HepG2 (cell line): ENCODE measurements around the gene WDR93. TPM values are rescaled to one million over a fixed set of nuclear protein-coding genes. Genes with fewer than 3 reads are reported as not detected.
A peak's percentile ranks its signal among the peaks of the same experiment; 100 is the strongest.

Experiments used
- FOXK1 ChIP-seq: sonication (generic); formaldehyde crosslinking; IDR thresholded peaks from 2 replicates; pipeline ENCODE4 v1.4.0; 2020; ENCODE audit warnings: low read depth, missing genetic modification reagents, borderline replicate concordance
- MIXL1 ChIP-seq: IDR thresholded peaks from 2 replicates; pipeline ENCODE4 v1.6.1; 2016
- POGZ ChIP-seq: sonication (generic); formaldehyde crosslinking; IDR thresholded peaks from 2 replicates; pipeline ENCODE4 v1.4.0; 2020; ENCODE audit warnings: mild to moderate bottlenecking, missing genetic modification reagents
- PPARG ChIP-seq: conservative IDR thresholded peaks from 2 replicates; pipeline ENCODE4 v1.6.1; 2016; ENCODE audit warnings: missing biosample characterization, missing genetic modification reagents
- PRMT3 ChIP-seq: sonication (generic); formaldehyde crosslinking; IDR thresholded peaks from 2 replicates; pipeline ENCODE4 v1.8.1; 2022; ENCODE audit warnings: low read depth, mild to moderate bottlenecking, moderate library complexity, missing genetic modification reagents, borderline replicate concordance
- RAD21 ChIP-seq: fragments of 450-650 bp; formaldehyde crosslinking; IDR thresholded peaks from 2 replicates; pipeline ENCODE4 v1.5.0; 2020; ENCODE audit warnings: mild to moderate bottlenecking
- SMYD3 ChIP-seq: sonication (generic); formaldehyde crosslinking; IDR thresholded peaks from 2 replicates; pipeline ENCODE4 v1.8.1; 2023; ENCODE audit warnings: mild to moderate bottlenecking, missing genetic modification reagents
- ZBTB38 ChIP-seq: sonication (generic); formaldehyde crosslinking; IDR thresholded peaks from 2 replicates; pipeline ENCODE4 v1.5.1; 2020; ENCODE audit warnings: mild to moderate bottlenecking, missing genetic modification reagents
- ZKSCAN5 ChIP-seq: sonication (generic); formaldehyde crosslinking; IDR thresholded peaks from 2 replicates; pipeline ENCODE4 v1.5.1; 2020; ENCODE audit warnings: mild to moderate bottlenecking, missing genetic modification reagents
- ZNF256 ChIP-seq: sonication (generic); formaldehyde crosslinking; conservative IDR thresholded peaks from 2 replicates; pipeline ENCODE4 v1.4.0; 2020; ENCODE audit warnings: missing genetic modification reagents
- ZNF326 ChIP-seq: sonication (generic); formaldehyde crosslinking; IDR thresholded peaks from 2 replicates; pipeline ENCODE4 v1.4.0; 2020; ENCODE audit warnings: missing genetic modification reagents, borderline replicate concordance
- ZNF333 ChIP-seq: sonication (generic); formaldehyde crosslinking; IDR thresholded peaks from 2 replicates; pipeline ENCODE4 v1.4.0; 2020; ENCODE audit warnings: mild to moderate bottlenecking, missing genetic modification reagents, borderline replicate concordance
- ZNF557 ChIP-seq: sonication (generic); formaldehyde crosslinking; IDR thresholded peaks from 2 replicates; pipeline ENCODE4 v1.4.0; 2020; ENCODE audit warnings: missing genetic modification reagents
- ZNF589 ChIP-seq: sonication (generic); formaldehyde crosslinking; conservative IDR thresholded peaks from 2 replicates; pipeline ENCODE4 v1.8.0; 2022; ENCODE audit warnings: mild to moderate bottlenecking, moderate library complexity, missing genetic modification reagents
- polyA plus RNA-seq, 8 experiments: library from polyadenylated mRNA; depleted of rRNA in 3 of 8; stranded (reverse) in 7 of 8; unstranded in 1 of 8; fragments of >200 nt; fragmentation: Illumina TruSeq in 4 of 8; extraction: Trizol in 4 of 8; gene quantifications; 2 replicates each; pipeline versions ENCODE4 v1.2.1 to v1.2.3, GENCODE V29; 2011 to 2016; ENCODE audit warnings: low read depth in 4 of 8, missing spikeins in 1 of 8, mixed read lengths in 1 of 8; ENCODE audit not compliant: insufficient read depth in 1 of 8
- total RNA-seq, 5 experiments: library from RNA; depleted of rRNA; stranded (reverse); fragments of >200 nt; fragmentation: Illumina TruSeq; extraction: Trizol; gene quantifications; 2 replicates each; pipeline ENCODE4 v1.2.3, GENCODE V29; 2016; ENCODE audit warnings: low read depth in 1 of 5
- TF ChIP-seq, protein P1 (sequence below): sonication (generic); formaldehyde crosslinking; IDR thresholded peaks from 2 replicates; pipeline ENCODE4 v1.4.0; 2020; ENCODE audit warnings: missing genetic modification reagents, borderline replicate concordance
- TF ChIP-seq, protein P2 (sequence below): sonication (generic); formaldehyde crosslinking; IDR thresholded peaks from 2 replicates; pipeline ENCODE4 v1.9.0; 2021; ENCODE audit warnings: missing genetic modification reagents, borderline replicate concordance
- TF ChIP-seq, protein P3 (sequence below): fragments of 450-650 bp; IDR thresholded peaks from 2 replicates; pipeline ENCODE4 v1.6.1; 2016
- TF ChIP-seq, protein P4 (sequence below): sonication (generic); formaldehyde crosslinking; IDR thresholded peaks from 2 replicates; pipeline ENCODE4 v1.4.0; 2020; ENCODE audit warnings: mild to moderate bottlenecking, missing genetic modification reagents

WDR93 gene
- total and polyA plus RNA-seq, 2 of the 13 experiments (the other 11 are each of a cell fraction or from before 2014, with no cell fraction given): 0.07 TPM; not detected in 1

DNA sequence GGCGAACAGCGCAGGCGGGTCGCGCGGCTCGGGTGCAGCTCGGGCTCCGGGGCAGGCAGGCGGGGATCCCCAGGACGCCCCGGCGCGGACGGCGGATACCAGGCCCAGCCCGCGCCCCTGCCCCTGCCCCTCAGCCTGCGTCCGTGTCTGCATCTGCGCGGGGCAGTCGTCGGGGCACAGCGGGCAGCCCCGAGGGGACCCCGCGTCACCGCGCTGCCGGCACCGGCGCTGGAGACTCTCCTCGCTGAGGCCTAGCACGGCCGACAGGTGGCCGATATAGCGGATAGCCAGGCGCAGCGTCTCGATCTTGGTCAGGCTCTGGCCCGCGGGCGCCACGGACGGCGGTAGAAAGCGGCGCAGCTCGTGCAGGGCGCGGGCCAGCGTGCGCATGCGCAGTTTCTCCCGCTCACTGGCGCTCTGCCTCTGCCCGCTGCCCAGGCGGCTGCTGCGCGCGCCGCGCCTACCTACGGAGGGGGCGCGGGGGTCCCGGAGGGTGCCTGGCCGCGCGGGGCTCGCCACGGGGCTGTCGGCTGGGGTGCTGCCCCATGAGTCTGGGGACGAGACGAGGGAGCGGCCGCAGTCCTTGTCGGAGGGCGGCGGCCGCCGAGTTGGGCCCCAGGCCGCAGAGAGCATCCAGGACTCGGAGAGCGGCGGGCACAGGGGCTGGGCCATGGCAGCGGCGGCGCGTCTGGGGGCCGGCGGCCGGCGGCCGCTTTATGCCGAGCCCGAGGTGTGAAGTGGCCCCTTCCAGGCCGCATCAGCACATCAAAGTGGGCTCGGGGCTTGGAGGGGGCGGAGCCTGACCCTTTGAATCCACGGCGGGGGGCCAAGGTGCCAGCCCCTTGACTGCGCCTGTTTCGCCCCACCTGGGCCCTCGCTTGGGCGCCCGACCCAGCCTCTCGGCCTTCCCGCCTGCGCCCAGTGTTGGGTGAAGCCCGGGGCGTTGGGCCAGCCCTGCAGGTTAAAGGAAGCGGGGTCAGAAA is 60.2 kb downstream of the WDR93 start, which contains the start of gene MESP1 (continued):
- TF ChIP-seq ZNF557 (CRISPR knock-in tag) (no peak), ZKSCAN5 (CRISPR knock-in tag) (no peak), SMYD3 (CRISPR knock-in tag) (no peak), PRMT3 (CRISPR knock-in tag) (no peak; the same call in 1 of the 2 replicates), ZNF326 (no peak), ZNF589 (0 out of 2 replicates have a peak, but pooled peaks have one; percentile 38), ZNF256 (no peak), FOXK1 (no peak), RAD21 (peak; percentile 88), POGZ (CRISPR knock-in tag) (0 out of 2 replicates have a peak, but pooled peaks have one; percentile 22), ZBTB38 (CRISPR knock-in tag) (peak; percentile 81), MIXL1 (CRISPR knock-in tag) (0 out of 2 replicates have a peak, but pooled peaks have one; percentile 38), PPARG (CRISPR knock-in tag) (no peak), ZNF333 (CRISPR knock-in tag) (no peak)
- TF ChIP-seq, protein P1, sequence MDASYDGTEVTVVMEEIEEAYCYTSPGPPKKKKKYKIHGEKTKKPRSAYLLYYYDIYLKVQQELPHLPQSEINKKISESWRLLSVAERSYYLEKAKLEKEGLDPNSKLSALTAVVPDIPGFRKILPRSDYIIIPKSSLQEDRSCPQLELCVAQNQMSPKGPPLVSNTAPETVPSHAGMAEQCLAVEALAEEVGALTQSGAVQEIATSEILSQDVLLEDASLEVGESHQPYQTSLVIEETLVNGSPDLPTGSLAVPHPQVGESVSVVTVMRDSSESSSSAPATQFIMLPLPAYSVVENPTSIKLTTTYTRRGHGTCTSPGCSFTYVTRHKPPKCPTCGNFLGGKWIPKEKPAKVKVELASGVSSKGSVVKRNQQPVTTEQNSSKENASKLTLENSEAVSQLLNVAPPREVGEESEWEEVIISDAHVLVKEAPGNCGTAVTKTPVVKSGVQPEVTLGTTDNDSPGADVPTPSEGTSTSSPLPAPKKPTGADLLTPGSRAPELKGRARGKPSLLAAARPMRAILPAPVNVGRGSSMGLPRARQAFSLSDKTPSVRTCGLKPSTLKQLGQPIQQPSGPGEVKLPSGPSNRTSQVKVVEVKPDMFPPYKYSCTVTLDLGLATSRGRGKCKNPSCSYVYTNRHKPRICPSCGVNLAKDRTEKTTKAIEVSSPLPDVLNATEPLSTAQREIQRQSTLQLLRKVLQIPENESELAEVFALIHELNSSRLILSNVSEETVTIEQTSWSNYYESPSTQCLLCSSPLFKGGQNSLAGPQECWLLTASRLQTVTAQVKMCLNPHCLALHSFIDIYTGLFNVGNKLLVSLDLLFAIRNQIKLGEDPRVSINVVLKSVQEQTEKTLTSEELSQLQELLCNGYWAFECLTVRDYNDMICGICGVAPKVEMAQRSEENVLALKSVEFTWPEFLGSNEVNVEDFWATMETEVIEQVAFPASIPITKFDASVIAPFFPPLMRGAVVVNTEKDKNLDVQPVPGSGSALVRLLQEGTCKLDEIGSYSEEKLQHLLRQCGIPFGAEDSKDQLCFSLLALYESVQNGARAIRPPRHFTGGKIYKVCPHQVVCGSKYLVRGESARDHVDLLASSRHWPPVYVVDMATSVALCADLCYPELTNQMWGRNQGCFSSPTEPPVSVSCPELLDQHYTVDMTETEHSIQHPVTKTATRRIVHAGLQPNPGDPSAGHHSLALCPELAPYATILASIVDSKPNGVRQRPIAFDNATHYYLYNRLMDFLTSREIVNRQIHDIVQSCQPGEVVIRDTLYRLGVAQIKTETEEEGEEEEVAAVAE: no peak
- TF ChIP-seq, protein P2, sequence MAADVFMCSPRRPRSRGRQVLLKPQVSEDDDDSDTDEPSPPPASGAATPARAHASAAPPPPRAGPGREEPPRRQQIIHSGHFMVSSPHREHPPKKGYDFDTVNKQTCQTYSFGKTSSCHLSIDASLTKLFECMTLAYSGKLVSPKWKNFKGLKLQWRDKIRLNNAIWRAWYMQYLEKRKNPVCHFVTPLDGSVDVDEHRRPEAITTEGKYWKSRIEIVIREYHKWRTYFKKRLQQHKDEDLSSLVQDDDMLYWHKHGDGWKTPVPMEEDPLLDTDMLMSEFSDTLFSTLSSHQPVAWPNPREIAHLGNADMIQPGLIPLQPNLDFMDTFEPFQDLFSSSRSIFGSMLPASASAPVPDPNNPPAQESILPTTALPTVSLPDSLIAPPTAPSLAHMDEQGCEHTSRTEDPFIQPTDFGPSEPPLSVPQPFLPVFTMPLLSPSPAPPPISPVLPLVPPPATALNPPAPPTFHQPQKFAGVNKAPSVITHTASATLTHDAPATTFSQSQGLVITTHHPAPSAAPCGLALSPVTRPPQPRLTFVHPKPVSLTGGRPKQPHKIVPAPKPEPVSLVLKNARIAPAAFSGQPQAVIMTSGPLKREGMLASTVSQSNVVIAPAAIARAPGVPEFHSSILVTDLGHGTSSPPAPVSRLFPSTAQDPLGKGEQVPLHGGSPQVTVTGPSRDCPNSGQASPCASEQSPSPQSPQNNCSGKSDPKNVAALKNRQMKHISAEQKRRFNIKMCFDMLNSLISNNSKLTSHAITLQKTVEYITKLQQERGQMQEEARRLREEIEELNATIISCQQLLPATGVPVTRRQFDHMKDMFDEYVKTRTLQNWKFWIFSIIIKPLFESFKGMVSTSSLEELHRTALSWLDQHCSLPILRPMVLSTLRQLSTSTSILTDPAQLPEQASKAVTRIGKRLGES (CRISPR knock-in tag): 0 out of 2 replicates have a peak, but pooled peaks have one; percentile 40
- TF ChIP-seq, protein P3, sequence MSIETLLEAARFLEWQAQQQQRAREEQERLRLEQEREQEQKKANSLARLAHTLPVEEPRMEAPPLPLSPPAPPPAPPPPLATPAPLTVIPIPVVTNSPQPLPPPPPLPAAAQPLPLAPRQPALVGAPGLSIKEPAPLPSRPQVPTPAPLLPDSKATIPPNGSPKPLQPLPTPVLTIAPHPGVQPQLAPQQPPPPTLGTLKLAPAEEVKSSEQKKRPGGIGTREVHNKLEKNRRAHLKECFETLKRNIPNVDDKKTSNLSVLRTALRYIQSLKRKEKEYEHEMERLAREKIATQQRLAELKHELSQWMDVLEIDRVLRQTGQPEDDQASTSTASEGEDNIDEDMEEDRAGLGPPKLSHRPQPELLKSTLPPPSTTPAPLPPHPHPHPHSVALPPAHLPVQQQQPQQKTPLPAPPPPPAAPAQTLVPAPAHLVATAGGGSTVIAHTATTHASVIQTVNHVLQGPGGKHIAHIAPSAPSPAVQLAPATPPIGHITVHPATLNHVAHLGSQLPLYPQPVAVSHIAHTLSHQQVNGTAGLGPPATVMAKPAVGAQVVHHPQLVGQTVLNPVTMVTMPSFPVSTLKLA: no peak
- TF ChIP-seq, protein P4, sequence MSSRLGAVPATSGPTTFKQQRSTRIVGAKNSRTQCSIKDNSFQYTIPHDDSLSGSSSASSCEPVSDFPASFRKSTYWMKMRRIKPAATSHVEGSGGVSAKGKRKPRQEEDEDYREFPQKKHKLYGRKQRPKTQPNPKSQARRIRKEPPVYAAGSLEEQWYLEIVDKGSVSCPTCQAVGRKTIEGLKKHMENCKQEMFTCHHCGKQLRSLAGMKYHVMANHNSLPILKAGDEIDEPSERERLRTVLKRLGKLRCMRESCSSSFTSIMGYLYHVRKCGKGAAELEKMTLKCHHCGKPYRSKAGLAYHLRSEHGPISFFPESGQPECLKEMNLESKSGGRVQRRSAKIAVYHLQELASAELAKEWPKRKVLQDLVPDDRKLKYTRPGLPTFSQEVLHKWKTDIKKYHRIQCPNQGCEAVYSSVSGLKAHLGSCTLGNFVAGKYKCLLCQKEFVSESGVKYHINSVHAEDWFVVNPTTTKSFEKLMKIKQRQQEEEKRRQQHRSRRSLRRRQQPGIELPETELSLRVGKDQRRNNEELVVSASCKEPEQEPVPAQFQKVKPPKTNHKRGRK (CRISPR knock-in tag): no peak
